HEK293T (cell line): ENCODE results near the gene RNF141.

ENCODE experiments used
- BHLHE40 ChIP-seq: fragments of 450-650 bp; IDR thresholded peaks from 2 replicates; pipeline ENCODE4 v1.6.1; 2016; ENCODE audit warnings: mild to moderate bottlenecking, moderate library complexity, borderline replicate concordance
- CTBP1 ChIP-seq: fragments of 450-650 bp; IDR thresholded peaks from 2 replicates; pipeline ENCODE4 v1.6.1; 2016; ENCODE audit warnings: borderline replicate concordance
- ELF4 ChIP-seq: fragments of 450-650 bp; IDR thresholded peaks from 2 replicates; pipeline ENCODE4 v1.6.1; 2017; ENCODE audit warnings: antibody characterized with exemption
- FOXA1 ChIP-seq: fragments of 450-650 bp; IDR thresholded peaks from 2 replicates; pipeline ENCODE4 v1.6.1; 2016; ENCODE audit warnings: mild to moderate bottlenecking
- FOXK2 ChIP-seq: fragments of 450-650 bp; IDR thresholded peaks from 2 replicates; pipeline ENCODE4 v1.6.1; 2016; ENCODE audit warnings: mild to moderate bottlenecking
- FOXM1 ChIP-seq: fragments of 450-650 bp; IDR thresholded peaks from 2 replicates; pipeline ENCODE4 v1.6.1; 2017; ENCODE audit warnings: mild to moderate bottlenecking, borderline replicate concordance
- HDGF ChIP-seq: fragments of 450-650 bp; IDR thresholded peaks from 2 replicates; pipeline ENCODE4 v1.6.1; 2017; ENCODE audit warnings: antibody characterized with exemption, borderline replicate concordance
- LEF1 ChIP-seq: fragments of 450-650 bp; IDR thresholded peaks from 2 replicates; pipeline ENCODE4 v1.6.1; 2017; ENCODE audit warnings: mild to moderate bottlenecking, borderline replicate concordance
- PKNOX1 ChIP-seq: fragments of 450-650 bp; IDR thresholded peaks from 2 replicates; pipeline ENCODE4 v1.6.1; 2016
- SP1 ChIP-seq: fragments of 450-650 bp; IDR thresholded peaks from 2 replicates; pipeline ENCODE4 v1.6.1; 2017
- SUZ12 ChIP-seq: fragments of 450-650 bp; IDR thresholded peaks from 2 replicates; pipeline ENCODE4 v1.6.1; 2016; ENCODE audit warnings: mild to moderate bottlenecking
- TARDBP ChIP-seq: fragments of 450-650 bp; IDR thresholded peaks from 2 replicates; pipeline ENCODE4 v1.6.1; 2016
- ZNF384 ChIP-seq: fragments of 450-650 bp; IDR thresholded peaks from 2 replicates; pipeline ENCODE4 v1.6.1; 2016

GRCh38 chr11:10532526-10532925 is 8.5 kb downstream of the RNF141 start:
- TF ChIP-seq FOXK2 = no peak
- TF ChIP-seq HDGF = no peak
- no peak for TF ChIP-seq PKNOX1
- no peak for TF ChIP-seq LEF1
- TF ChIP-seq SP1 = no peak
- no peak for TF ChIP-seq CTBP1
- TF ChIP-seq ZNF384 = no peak
- TF ChIP-seq ELF4 = no peak
- no peak for TF ChIP-seq FOXM1
- no peak for TF ChIP-seq BHLHE40
- no peak for TF ChIP-seq FOXA1
- no peak for TF ChIP-seq SUZ12
- TF ChIP-seq TARDBP = no peak
